ENCODE results near the gene PDE3A. TPM values are rescaled to one million over a fixed set of nuclear protein-coding genes. Genes with fewer than 3 reads are reported as not detected.

PDE3A gene
- total RNA-seq, 1 donor from 2014 or later = 27.9 TPM

DNA sequence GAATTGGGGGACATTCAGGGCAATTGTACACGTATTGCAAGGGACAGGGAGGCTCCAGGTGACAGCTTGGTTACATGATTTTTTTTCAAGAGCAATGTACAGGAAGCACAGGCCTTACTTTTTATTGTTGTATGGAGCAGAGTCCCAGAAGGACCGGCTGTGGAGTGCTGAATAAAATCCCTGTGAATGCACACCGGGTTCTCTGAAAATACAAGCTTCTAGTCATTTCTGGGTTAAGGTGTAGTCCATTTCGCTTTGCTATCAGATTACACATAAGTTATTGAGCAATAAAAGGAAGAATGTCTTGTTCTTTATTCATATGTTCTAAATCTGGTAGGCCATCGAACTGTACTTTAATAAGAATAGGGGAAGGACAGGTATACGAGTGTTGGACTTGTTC lies 52.2 kb downstream of the PDE3A start:
- TF ChIP-seq CTCF (IDR thresholded peaks at IDR 0.05) = no peak
- H3K27me3 Mint-ChIP-seq (ENCODE audit: low read depth) = no peaks in the 10 kb centered on the region
- H3K4me1 Mint-ChIP-seq (ENCODE audit: low read depth) = peaks cover 50% of the 10 kb centered on the region
- no peaks in the 10 kb centered on the region for H3K9me3 Mint-ChIP-seq (ENCODE audit: low read depth)
- H3K36me3 Mint-ChIP-seq (ENCODE audit: low read depth) = peaks cover 1% of the 10 kb centered on the region
- DNase-seq (ENCODE audit: low spot score) = no peak
- H3K27ac Mint-ChIP-seq (ENCODE audit: unreplicated experiment) = no peak overlapping the region
- H3K4me3 Mint-ChIP-seq (ENCODE audit: unreplicated experiment) = no peak overlapping the region

- Mint-ChIP-seq H3K9me3 (ENCODE audit: low read depth) (no peaks in the 10 kb centered on the region), H3K4me3 (ENCODE audit: unreplicated experiment) (no peak overlapping the region), H3K27me3 (ENCODE audit: low read depth) (no peaks in the 10 kb centered on the region), H3K4me1 (ENCODE audit: low read depth) (peaks cover 53% of the 10 kb centered on the region), H3K27ac (ENCODE audit: unreplicated experiment) (peak overlapping the region; percentile 56), H3K36me3 (ENCODE audit: low read depth) (peaks cover 1% of the 10 kb centered on the region)
- no peak for DNase-seq (ENCODE audit: low spot score)
- no peak for TF ChIP-seq CTCF (IDR thresholded peaks at IDR 0.05)
These were observed 53.1 kb downstream of the PDE3A start for GRCh38 chr12:20421421-20421820.

- DNase-seq (ENCODE audit: low spot score) = no peak
- Mint-ChIP-seq H3K36me3 (ENCODE audit: low read depth) (peaks cover 1% of the 10 kb centered on the region), H3K27ac (ENCODE audit: unreplicated experiment) (no peak overlapping the region)
These were observed 55.2 kb downstream of the PDE3A start for GRCh38 chr12:20423557-20423956.

DNA sequence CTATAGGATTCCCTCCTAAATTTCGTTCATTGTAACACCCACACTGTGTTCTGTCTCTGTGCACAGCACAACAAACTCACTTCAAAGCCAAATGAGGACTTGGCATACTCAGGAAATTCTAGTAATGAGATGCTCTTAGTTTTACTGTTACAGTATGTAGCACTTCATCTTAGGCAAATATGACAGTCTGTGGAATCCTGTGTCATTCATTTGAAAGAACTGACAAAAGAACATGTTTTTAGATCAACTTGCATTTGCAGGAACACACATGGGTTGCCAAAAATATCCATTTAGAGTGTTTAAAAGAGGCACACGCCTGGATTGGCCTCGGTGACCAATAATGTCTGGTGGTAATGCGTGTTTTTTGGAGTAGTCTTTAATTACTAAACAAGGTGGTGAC lies 56.5 kb downstream of the PDE3A start:
- Mint-ChIP-seq H3K27ac (ENCODE audit: unreplicated experiment) (no peak overlapping the region), H3K9me3 (ENCODE audit: low read depth) (no peaks in the 10 kb centered on the region), H3K4me3 (ENCODE audit: unreplicated experiment) (no peak overlapping the region), H3K36me3 (ENCODE audit: low read depth) (peaks cover 1% of the 10 kb centered on the region), H3K27me3 (ENCODE audit: low read depth) (no peaks in the 10 kb centered on the region), H3K4me1 (ENCODE audit: low read depth) (peaks cover 56% of the 10 kb centered on the region)
- DNase-seq (ENCODE audit: low spot score) = no peak
- no peak for TF ChIP-seq CTCF (IDR thresholded peaks at IDR 0.05)

More at GRCh38 chr12:20423557-20423956, 55.2 kb downstream of the PDE3A start:
- Mint-ChIP-seq H3K4me3 (ENCODE audit: unreplicated experiment) (no peak overlapping the region), H3K9me3 (ENCODE audit: low read depth) (no peaks in the 10 kb centered on the region), H3K27me3 (ENCODE audit: low read depth) (no peaks in the 10 kb centered on the region), H3K4me1 (ENCODE audit: low read depth) (peaks cover 47% of the 10 kb centered on the region)
- peak; percentile 13 for TF ChIP-seq CTCF (IDR thresholded peaks at IDR 0.05)

DNA sequence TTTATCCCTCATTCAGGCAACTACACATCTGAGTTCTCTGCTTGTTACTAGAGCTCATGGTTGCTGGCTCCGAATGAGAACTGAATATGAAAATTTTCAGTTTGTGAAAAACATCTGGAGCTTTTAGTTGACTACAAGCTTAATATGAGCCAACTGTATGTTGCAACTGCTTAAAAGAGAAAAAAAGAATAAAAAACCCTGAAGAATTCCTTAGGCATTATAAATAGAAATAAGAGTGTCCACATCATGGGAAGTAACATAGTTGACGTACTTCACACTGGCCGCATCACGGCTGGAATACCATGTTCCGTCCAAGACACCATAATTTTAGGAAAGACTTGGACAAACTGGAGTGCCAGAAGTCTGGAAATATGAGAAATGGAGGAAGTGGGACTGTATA lies 57.9 kb downstream of the PDE3A start:
- peaks cover 58% of the 10 kb centered on the region for H3K4me1 Mint-ChIP-seq (ENCODE audit: low read depth)
- TF ChIP-seq CTCF (IDR thresholded peaks at IDR 0.05) = no peak
- no peak for DNase-seq (ENCODE audit: low spot score)
- H3K27ac Mint-ChIP-seq (ENCODE audit: unreplicated experiment) = no peak overlapping the region
- H3K27me3 Mint-ChIP-seq (ENCODE audit: low read depth) = no peaks in the 10 kb centered on the region
- H3K36me3 Mint-ChIP-seq (ENCODE audit: low read depth) = peaks cover 1% of the 10 kb centered on the region
- no peak overlapping the region for H3K4me3 Mint-ChIP-seq (ENCODE audit: unreplicated experiment)
- no peaks in the 10 kb centered on the region for H3K9me3 Mint-ChIP-seq (ENCODE audit: low read depth)
